Dermis microvascular lymphatic vessel endothelial cell (primary cell): ENCODE measurements around the gene APLN. TPM values are rescaled to one million over a fixed set of nuclear protein-coding genes. Genes with fewer than 3 reads are reported as not detected.

Experiments
- DNase-seq, 2 donors: peaks; one replicate each; pipeline versions ENCODE4 v3.0.0 to v3.0.0-alpha.2; 2010; ENCODE audit warnings: low read depth in 2 of 2
- total RNA-seq: library from RNA; depleted of rRNA; stranded (reverse); fragments of >200 nt; gene quantifications from 2 replicates; pipeline ENCODE4 v1.2.1, GENCODE V29; 2014

Gene APLN
- total RNA-seq, 1 donor from 2014 or later = 19.3 TPM

GRCh38 chrX:129599499-129599898 lies 55.3 kb downstream of the APLN start:
- DNase-seq = no peak

GRCh38 chrX:129597905-129598304 lies 56.9 kb downstream of the APLN start:
- DNase-seq = no peak

- DNase-seq = no peak
Measured at GRCh38 chrX:129596077-129596476, 58.7 kb downstream of the APLN start.

Other genes with a start within 250 kb of the APLN start
- gene SMARCA1, start 131.5 kb downstream of the APLN start, total RNA-seq = 16.4 and 21.7 TPM in 2 replicates
- gene OCRL, start 114.7 kb downstream of the APLN start, total RNA-seq = 10.1 and 14.5 TPM in 2 replicates
- gene XPNPEP2, start 84.0 kb upstream of the APLN start, total RNA-seq = not detected in 2 replicates
- gene SASH3, start 125.0 kb upstream of the APLN start, total RNA-seq = not detected in 2 replicates
- gene ZDHHC9, start 188.9 kb upstream of the APLN start, total RNA-seq = 12.7 and 14.9 TPM in 2 replicates